ENCODE data around the gene ZBTB43. TPM values are rescaled to one million over a fixed set of nuclear protein-coding genes. Genes with fewer than 3 reads are reported as not detected.

ZBTB43 gene
- total RNA-seq, 4 donors from 2014 or later, result 3.5 to 22.2 (median 11.0) TPM

- no peak overlapping the region for H3K27ac ChIP-seq
- H3K27me3 ChIP-seq, result no peaks in the 10 kb centered on the region
- no peak overlapping the region for H3K4me3 ChIP-seq
- no peaks in the 10 kb centered on the region for H3K9me3 ChIP-seq
- no peaks in the 10 kb centered on the region for H3K4me1 ChIP-seq
- TF ChIP-seq POLR2A (IDR thresholded peaks at IDR 0.05), result no peak
- TF ChIP-seq CTCF (IDR thresholded peaks at IDR 0.05), result no peak
- DNase-seq, result no peak
- H3K36me3 ChIP-seq, result no peaks in the 10 kb centered on the region
- intact Hi-C loops (cut with DNase I; ENCODE audit: low total_unique reads), result no loop called here
Observed at GRCh38 chr9:126851286-126851880, 46.5 kb downstream of the ZBTB43 start.

- no peak overlapping the region for H3K4me3 ChIP-seq
- TF ChIP-seq POLR2A (IDR thresholded peaks at IDR 0.05), result no peak
- TF ChIP-seq CTCF (IDR thresholded peaks at IDR 0.05), result no peak
- no peak for DNase-seq
- no peak overlapping the region for H3K27ac ChIP-seq
- H3K4me1 ChIP-seq, result no peaks in the 10 kb centered on the region
- intact Hi-C loops (cut with DNase I; ENCODE audit: low total_unique reads), result no loop called here
- no peaks in the 10 kb centered on the region for H3K9me3 ChIP-seq
- H3K27me3 ChIP-seq, result no peaks in the 10 kb centered on the region
- no peaks in the 10 kb centered on the region for H3K36me3 ChIP-seq
Observed at GRCh38 chr9:126852086-126852688, 47.3 kb downstream of the ZBTB43 start.

GRCh38 chr9:126853667-126854066, 48.8 kb downstream of the ZBTB43 start:
- DNase-seq, result no peak
- Histone ChIP-seq H3K27ac (no peak overlapping the region), H3K27me3 (no peaks in the 10 kb centered on the region), H3K4me3 (no peak overlapping the region), H3K36me3 (no peaks in the 10 kb centered on the region), H3K9me3 (no peaks in the 10 kb centered on the region), H3K4me1 (no peaks in the 10 kb centered on the region)
- no peak for TF ChIP-seq CTCF (IDR thresholded peaks at IDR 0.05)
- TF ChIP-seq POLR2A (IDR thresholded peaks at IDR 0.05), result no peak
- intact Hi-C loops (cut with DNase I; ENCODE audit: low total_unique reads), result no loop called here

GRCh38 chr9:126854734-126855133, 49.9 kb downstream of the ZBTB43 start:
- Histone ChIP-seq H3K4me1 (no peaks in the 10 kb centered on the region), H3K9me3 (no peaks in the 10 kb centered on the region), H3K27me3 (no peaks in the 10 kb centered on the region), H3K27ac (no peak overlapping the region), H3K36me3 (no peaks in the 10 kb centered on the region), H3K4me3 (no peak overlapping the region)
- no peak for DNase-seq
- intact Hi-C loops (cut with DNase I; ENCODE audit: low total_unique reads), result no loop called here
- TF ChIP-seq CTCF (IDR thresholded peaks at IDR 0.05), result no peak
- no peak for TF ChIP-seq POLR2A (IDR thresholded peaks at IDR 0.05)

GRCh38 chr9:126856326-126856877, 51.6 kb downstream of the ZBTB43 start:
- no peak overlapping the region for H3K27ac ChIP-seq
- intact Hi-C loops (cut with DNase I; ENCODE audit: low total_unique reads), result no loop called here
- TF ChIP-seq POLR2A (IDR thresholded peaks at IDR 0.05), result no peak
- no peaks in the 10 kb centered on the region for H3K27me3 ChIP-seq
- no peaks in the 10 kb centered on the region for H3K4me1 ChIP-seq
- no peaks in the 10 kb centered on the region for H3K9me3 ChIP-seq
- H3K36me3 ChIP-seq, result no peaks in the 10 kb centered on the region
- no peak overlapping the region for H3K4me3 ChIP-seq
- no peak for DNase-seq

All from uterus (tissue), 4 donors.